ENCODE data around the gene NRM.

- no peak for TF ChIP-seq GATA3 (IDR thresholded peaks at IDR 0.05; ENCODE audit: low read depth, low read length)
- no peak for TF ChIP-seq GATA2 (IDR thresholded peaks at IDR 0.05; ENCODE audit: low read depth, low read length)
Observed at GRCh38 chr6:30664994-30665767, 25.6 kb downstream of the NRM start.
